Neural cell (in vitro differentiated cells): ENCODE data around the gene N4BP2. TPM values are rescaled to one million over a fixed set of nuclear protein-coding genes. Genes with fewer than 3 reads are reported as not detected.

ENCODE experiments used
- H2AFZ ChIP-seq: fragments of 200-600, 300-800 bp; sonication (generic), shearing (Covaris generic); 2 replicates; pipeline ENCODE4 v1.6.0; 2014; ENCODE audit warnings: low read depth, mild to moderate bottlenecking, antibody characterized with exemption, low read length, moderate library complexity
- H3F3A ChIP-seq: fragments of 200-600 bp; shearing (Covaris generic); 2 replicates; pipeline ENCODE4 v1.6.1; 2016; ENCODE audit warnings: mild to moderate bottlenecking, moderate library complexity, mixed read lengths, antibody characterized with exemption, low read length; ENCODE audit not compliant: insufficient read depth, poor library complexity, severe bottlenecking
- H3K27ac ChIP-seq: fragments of 200-600, 300-800 bp; sonication (generic), shearing (Covaris generic); 2 replicates; pipeline ENCODE4 v1.5.1; 2014; ENCODE audit warnings: mild to moderate bottlenecking, low read length, moderate library complexity
- H3K27me3 ChIP-seq: fragments of 300-800, 200-600 bp; sonication (generic), shearing (Covaris generic); 2 replicates; pipeline ENCODE4 v1.6.0; 2014; ENCODE audit warnings: mild to moderate bottlenecking, low read depth, low read length, moderate library complexity; ENCODE audit not compliant: insufficient read depth
- H3K36me3 ChIP-seq: fragments of 300-800, 200-600 bp; sonication (generic), shearing (Covaris generic); 2 replicates; pipeline ENCODE4 v1.5.1; 2014; ENCODE audit warnings: mild to moderate bottlenecking, antibody characterized with exemption, low read length, moderate library complexity; ENCODE audit not compliant: insufficient read depth
- H3K4me2 ChIP-seq: fragments of 300-800, 200-600 bp; sonication (generic), shearing (Covaris generic); 2 replicates; pipeline ENCODE4 v1.6.0; 2014; ENCODE audit warnings: mild to moderate bottlenecking, low read length
- H3K4me3 ChIP-seq: fragments of 300-800, 200-600 bp; sonication (generic), shearing (Covaris generic); 2 replicates; pipeline ENCODE4 v1.5.1; 2014; ENCODE audit warnings: mild to moderate bottlenecking, low read length, moderate library complexity
- H3K79me2 ChIP-seq: fragments of 200-600 bp; shearing (Covaris generic); replicated peaks from 2 replicates; pipeline ENCODE4 v1.6.0; 2014; ENCODE audit warnings: mild to moderate bottlenecking, low read length, moderate library complexity; ENCODE audit not compliant: insufficient read depth
- H3K9ac ChIP-seq: fragments of 300-800, 200-600 bp; sonication (generic), shearing (Covaris generic); 2 replicates; pipeline ENCODE4 v1.6.1; 2016; ENCODE audit warnings: mild to moderate bottlenecking, low read length, mixed read lengths
- H3K9me2 ChIP-seq: fragments of 200-600 bp; shearing (Covaris generic); 2 replicates; pipeline ENCODE4 v1.6.1; 2016; ENCODE audit warnings: mild to moderate bottlenecking, low read length, mixed read lengths; ENCODE audit not compliant: insufficient read depth
- H3K9me3 ChIP-seq: fragments of 200-600, 300-800 bp; sonication (generic), shearing (Covaris generic); 2 replicates; pipeline ENCODE4 v1.6.1; 2016; ENCODE audit warnings: mild to moderate bottlenecking, mixed run types, low read length, moderate library complexity, mixed read lengths
- H4K20me1 ChIP-seq: fragments of 200-600 bp; shearing (Covaris generic); 2 replicates; pipeline ENCODE4 v1.6.1; 2016; ENCODE audit warnings: mild to moderate bottlenecking, mixed run types; ENCODE audit not compliant: insufficient read depth
- EP300 ChIP-seq: fragments of 450-650 bp; conservative IDR thresholded peaks from 2 replicates; pipeline ENCODE4 v1.6.1; 2014; ENCODE audit warnings: antibody characterized with exemption, mild to moderate bottlenecking, moderate library complexity; ENCODE audit not compliant: poor library complexity, severe bottlenecking
- EZH2 ChIP-seq: fragments of 200-600, 300-800 bp; shearing (Covaris generic), sonication (generic); IDR thresholded peaks from 2 replicates; pipeline ENCODE4 v1.6.1; 2014; ENCODE audit warnings: antibody characterized with exemption, low read length, borderline replicate concordance, mild to moderate bottlenecking; ENCODE audit not compliant: insufficient read depth, poor library complexity, severe bottlenecking
- MXI1 ChIP-seq: fragments of 450-650 bp; conservative IDR thresholded peaks from 2 replicates; pipeline ENCODE4 v1.6.1; 2014; ENCODE audit warnings: antibody characterized with exemption, mild to moderate bottlenecking; ENCODE audit not compliant: poor library complexity, severe bottlenecking
- POLR2AphosphoS5 ChIP-seq: IDR thresholded peaks from 2 replicates; pipeline ENCODE4 v1.6.1; 2012
- RAD21 ChIP-seq: fragments of 450-650 bp; conservative IDR thresholded peaks from 2 replicates; pipeline ENCODE4 v1.6.1; 2014; ENCODE audit warnings: antibody characterized with exemption, mild to moderate bottlenecking, moderate library complexity
- SMC3 ChIP-seq: fragments of 450-650 bp; conservative IDR thresholded peaks from 2 replicates; pipeline ENCODE4 v1.6.1; 2014; ENCODE audit warnings: antibody characterized with exemption, mild to moderate bottlenecking, moderate library complexity; ENCODE audit not compliant: poor library complexity
- TAF1 ChIP-seq: IDR thresholded peaks from 2 replicates; pipeline ENCODE4 v1.6.1; 2012; ENCODE audit warnings: low read depth
- polyA plus RNA-seq: library from polyadenylated mRNA; depleted of rRNA; stranded (reverse); fragments of >200 nt; gene quantifications from 2 replicates; pipeline ENCODE4 v1.2.3, GENCODE V29; 2014
- TF ChIP-seq, protein P1 (sequence below): fragments of 450-650 bp; IDR thresholded peaks from 2 replicates; pipeline ENCODE4 v1.5.1; 2014; ENCODE audit warnings: antibody characterized with exemption, mild to moderate bottlenecking, moderate library complexity; ENCODE audit not compliant: poor library complexity, severe bottlenecking
- TF ChIP-seq, protein P2 (sequence below): IDR thresholded peaks from 2 replicates; pipeline ENCODE4 v1.6.1; 2012; ENCODE audit warnings: borderline replicate concordance

Gene N4BP2
- polyA plus RNA-seq, 1 donor from 2014 or later, result 28.1 TPM

DNA sequence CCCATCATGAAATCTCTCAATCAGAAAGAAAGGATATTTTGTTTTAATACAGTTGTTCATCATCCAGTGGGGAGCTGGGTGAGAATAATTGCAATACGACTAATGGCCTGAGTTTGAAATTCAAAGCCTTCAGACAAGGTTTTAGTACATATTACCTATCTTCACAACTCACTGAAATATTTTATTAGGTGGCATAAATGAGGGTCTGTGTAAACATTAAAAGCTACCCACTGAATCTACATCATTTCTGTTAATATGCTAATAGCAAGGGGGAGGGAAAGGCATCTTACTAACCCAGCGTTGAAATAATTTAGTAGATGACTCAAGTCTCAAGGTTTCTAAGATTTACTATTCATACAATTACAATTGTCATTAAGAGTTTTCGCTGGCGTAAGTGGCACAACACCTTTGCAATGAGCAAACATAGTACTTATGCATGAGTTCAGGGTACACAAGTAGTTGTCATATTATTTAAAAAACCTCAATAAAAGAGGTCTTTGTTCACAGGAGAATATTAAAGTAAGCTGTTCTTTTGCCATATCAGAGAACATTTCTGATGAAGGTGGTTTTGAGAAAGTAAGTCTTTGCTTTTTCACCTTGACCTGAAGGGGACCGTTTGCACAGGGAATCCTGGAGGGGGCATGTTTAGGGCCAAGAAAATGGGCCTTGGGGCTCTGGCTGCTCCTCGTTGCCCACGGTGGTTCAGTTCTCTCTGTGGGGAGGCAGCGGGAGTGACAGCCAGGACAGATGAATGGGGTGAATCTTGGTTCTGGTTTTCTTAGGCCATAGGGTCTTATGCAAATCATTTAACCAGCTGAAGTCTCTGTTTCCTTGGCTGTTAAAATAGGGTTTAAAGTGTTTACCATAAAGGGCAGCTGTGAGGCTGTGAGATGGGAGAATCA, 135.7 kb downstream of the N4BP2 start:
- Histone ChIP-seq H3F3A (no peaks in the 10 kb centered on the region), H3K9ac (no peak overlapping the region), H3K9me3 (no peaks in the 10 kb centered on the region), H3K4me2 (no peak overlapping the region), H3K36me3 (no peaks in the 10 kb centered on the region), H3K27me3 (no peaks in the 10 kb centered on the region), H3K79me2 (no peaks in the 10 kb centered on the region), H3K9me2 (no peaks in the 10 kb centered on the region), H3K27ac (no peak overlapping the region), H2AFZ (no peak overlapping the region), H4K20me1 (no peaks in the 10 kb centered on the region), H3K4me3 (no peak overlapping the region)
- TF ChIP-seq TAF1, result no peak
- no peak for TF ChIP-seq EP300
- TF ChIP-seq, protein P1, sequence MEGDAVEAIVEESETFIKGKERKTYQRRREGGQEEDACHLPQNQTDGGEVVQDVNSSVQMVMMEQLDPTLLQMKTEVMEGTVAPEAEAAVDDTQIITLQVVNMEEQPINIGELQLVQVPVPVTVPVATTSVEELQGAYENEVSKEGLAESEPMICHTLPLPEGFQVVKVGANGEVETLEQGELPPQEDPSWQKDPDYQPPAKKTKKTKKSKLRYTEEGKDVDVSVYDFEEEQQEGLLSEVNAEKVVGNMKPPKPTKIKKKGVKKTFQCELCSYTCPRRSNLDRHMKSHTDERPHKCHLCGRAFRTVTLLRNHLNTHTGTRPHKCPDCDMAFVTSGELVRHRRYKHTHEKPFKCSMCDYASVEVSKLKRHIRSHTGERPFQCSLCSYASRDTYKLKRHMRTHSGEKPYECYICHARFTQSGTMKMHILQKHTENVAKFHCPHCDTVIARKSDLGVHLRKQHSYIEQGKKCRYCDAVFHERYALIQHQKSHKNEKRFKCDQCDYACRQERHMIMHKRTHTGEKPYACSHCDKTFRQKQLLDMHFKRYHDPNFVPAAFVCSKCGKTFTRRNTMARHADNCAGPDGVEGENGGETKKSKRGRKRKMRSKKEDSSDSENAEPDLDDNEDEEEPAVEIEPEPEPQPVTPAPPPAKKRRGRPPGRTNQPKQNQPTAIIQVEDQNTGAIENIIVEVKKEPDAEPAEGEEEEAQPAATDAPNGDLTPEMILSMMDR, result no peak
- no peak for TF ChIP-seq RAD21
- TF ChIP-seq MXI1, result no peak
- TF ChIP-seq, protein P2, sequence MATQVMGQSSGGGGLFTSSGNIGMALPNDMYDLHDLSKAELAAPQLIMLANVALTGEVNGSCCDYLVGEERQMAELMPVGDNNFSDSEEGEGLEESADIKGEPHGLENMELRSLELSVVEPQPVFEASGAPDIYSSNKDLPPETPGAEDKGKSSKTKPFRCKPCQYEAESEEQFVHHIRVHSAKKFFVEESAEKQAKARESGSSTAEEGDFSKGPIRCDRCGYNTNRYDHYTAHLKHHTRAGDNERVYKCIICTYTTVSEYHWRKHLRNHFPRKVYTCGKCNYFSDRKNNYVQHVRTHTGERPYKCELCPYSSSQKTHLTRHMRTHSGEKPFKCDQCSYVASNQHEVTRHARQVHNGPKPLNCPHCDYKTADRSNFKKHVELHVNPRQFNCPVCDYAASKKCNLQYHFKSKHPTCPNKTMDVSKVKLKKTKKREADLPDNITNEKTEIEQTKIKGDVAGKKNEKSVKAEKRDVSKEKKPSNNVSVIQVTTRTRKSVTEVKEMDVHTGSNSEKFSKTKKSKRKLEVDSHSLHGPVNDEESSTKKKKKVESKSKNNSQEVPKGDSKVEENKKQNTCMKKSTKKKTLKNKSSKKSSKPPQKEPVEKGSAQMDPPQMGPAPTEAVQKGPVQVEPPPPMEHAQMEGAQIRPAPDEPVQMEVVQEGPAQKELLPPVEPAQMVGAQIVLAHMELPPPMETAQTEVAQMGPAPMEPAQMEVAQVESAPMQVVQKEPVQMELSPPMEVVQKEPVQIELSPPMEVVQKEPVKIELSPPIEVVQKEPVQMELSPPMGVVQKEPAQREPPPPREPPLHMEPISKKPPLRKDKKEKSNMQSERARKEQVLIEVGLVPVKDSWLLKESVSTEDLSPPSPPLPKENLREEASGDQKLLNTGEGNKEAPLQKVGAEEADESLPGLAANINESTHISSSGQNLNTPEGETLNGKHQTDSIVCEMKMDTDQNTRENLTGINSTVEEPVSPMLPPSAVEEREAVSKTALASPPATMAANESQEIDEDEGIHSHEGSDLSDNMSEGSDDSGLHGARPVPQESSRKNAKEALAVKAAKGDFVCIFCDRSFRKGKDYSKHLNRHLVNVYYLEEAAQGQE, result no peak
- TF ChIP-seq EZH2, result no peak
- no peak for TF ChIP-seq POLR2AphosphoS5
- TF ChIP-seq SMC3, result no peak

GRCh38 chr4:40193016-40193571, 136.4 kb downstream of the N4BP2 start:
- Histone ChIP-seq H4K20me1 (no peaks in the 10 kb centered on the region), H3K27ac (no peak overlapping the region), H3K36me3 (no peaks in the 10 kb centered on the region), H3K27me3 (no peaks in the 10 kb centered on the region), H3K4me2 (no peak overlapping the region), H3K9me3 (no peaks in the 10 kb centered on the region), H2AFZ (no peak overlapping the region), H3F3A (no peaks in the 10 kb centered on the region), H3K4me3 (no peak overlapping the region), H3K79me2 (no peaks in the 10 kb centered on the region), H3K9ac (no peak overlapping the region), H3K9me2 (no peaks in the 10 kb centered on the region)
- TF ChIP-seq EZH2 (no peak), RAD21 (no peak), EP300 (no peak), POLR2AphosphoS5 (no peak), TAF1 (no peak), MXI1 (no peak), SMC3 (no peak)
- TF ChIP-seq, protein P1, result no peak
- TF ChIP-seq, protein P2, result no peak
